DOHH2 (cell line): ENCODE results near the gene PCCA.

Experiments used
- H3F3A ChIP-seq: fragments of 200-600 bp; sonication (generic), shearing (Covaris generic); 2 replicates; pipeline ENCODE4 v1.6.0; 2016; ENCODE audit warnings: antibody characterized with exemption, mild to moderate bottlenecking; ENCODE audit not compliant: control insufficient read depth, insufficient read depth
- H3K27ac ChIP-seq: fragments of 200-600 bp; sonication (generic); 2 replicates; pipeline ENCODE4 v1.5.1; 2014; ENCODE audit warnings: low read depth, mild to moderate bottlenecking, low read length, moderate library complexity
- H3K27me3 ChIP-seq: fragments of 200-600 bp; sonication (generic); 2 replicates; pipeline ENCODE4 v1.6.1; 2014; ENCODE audit warnings: mild to moderate bottlenecking, low read length, mixed read lengths; ENCODE audit not compliant: control insufficient read depth
- H3K36me3 ChIP-seq: fragments of 200-600 bp; sonication (generic); 2 replicates; pipeline ENCODE4 v1.6.1; 2014; ENCODE audit warnings: mild to moderate bottlenecking, low read length, moderate library complexity, mixed read lengths; ENCODE audit not compliant: control insufficient read depth
- H3K4me1 ChIP-seq: fragments of 200-600 bp; sonication (generic); 2 replicates; pipeline ENCODE4 v1.6.1; 2014; ENCODE audit warnings: mild to moderate bottlenecking, low read length, mixed read lengths; ENCODE audit not compliant: control insufficient read depth
- H3K4me2 ChIP-seq: fragments of 200-600 bp; sonication (generic); 2 replicates; pipeline ENCODE4 v1.6.0; 2014; ENCODE audit warnings: mild to moderate bottlenecking, low read length, moderate library complexity
- H3K4me3 ChIP-seq: fragments of 200-600 bp; sonication (generic); 2 replicates; pipeline ENCODE4 v1.5.1; 2014; ENCODE audit warnings: mild to moderate bottlenecking, low read length, mixed read lengths
- H3K79me2 ChIP-seq: fragments of 200-600 bp; sonication (generic); 2 replicates; pipeline ENCODE4 v1.6.1; 2014; ENCODE audit warnings: mild to moderate bottlenecking, low read length, mixed read lengths; ENCODE audit not compliant: control insufficient read depth
- H3K9me2 ChIP-seq: fragments of 200-600 bp; sonication (generic); replicated peaks from 2 replicates; pipeline ENCODE4 v1.6.1; 2014; ENCODE audit warnings: mild to moderate bottlenecking, low read length, mixed read lengths; ENCODE audit not compliant: control insufficient read depth
- H3K9me3 ChIP-seq: fragments of 200-600 bp; sonication (generic); 2 replicates; pipeline ENCODE4 v1.6.1; 2014; ENCODE audit warnings: antibody characterized with exemption, low read length, mixed read lengths; ENCODE audit not compliant: control insufficient read depth, insufficient read depth
- H4K20me1 ChIP-seq: fragments of 200-600 bp; sonication (generic); 2 replicates; pipeline ENCODE4 v1.6.0; 2014; ENCODE audit warnings: low read depth, mild to moderate bottlenecking, antibody characterized with exemption, low read length, moderate library complexity; ENCODE audit not compliant: control insufficient read depth, insufficient read depth
- EZH2phosphoT487 ChIP-seq: fragments of 200-600 bp; sonication (generic); IDR thresholded peaks from 2 replicates; pipeline ENCODE4 v1.6.1; 2017; ENCODE audit warnings: borderline replicate concordance, mild to moderate bottlenecking, antibody characterized with exemption, low read length, moderate library complexity, mixed read lengths
- TF ChIP-seq, protein P1 (sequence below): fragments of 200-600 bp; sonication (generic); IDR thresholded peaks from one replicate; pipeline ENCODE4 v1.5.1; 2014; ENCODE audit warnings: antibody characterized with exemption, mild to moderate bottlenecking, low read depth, low read length; ENCODE audit not compliant: poor library complexity, severe bottlenecking

Gene PCCA

DNA sequence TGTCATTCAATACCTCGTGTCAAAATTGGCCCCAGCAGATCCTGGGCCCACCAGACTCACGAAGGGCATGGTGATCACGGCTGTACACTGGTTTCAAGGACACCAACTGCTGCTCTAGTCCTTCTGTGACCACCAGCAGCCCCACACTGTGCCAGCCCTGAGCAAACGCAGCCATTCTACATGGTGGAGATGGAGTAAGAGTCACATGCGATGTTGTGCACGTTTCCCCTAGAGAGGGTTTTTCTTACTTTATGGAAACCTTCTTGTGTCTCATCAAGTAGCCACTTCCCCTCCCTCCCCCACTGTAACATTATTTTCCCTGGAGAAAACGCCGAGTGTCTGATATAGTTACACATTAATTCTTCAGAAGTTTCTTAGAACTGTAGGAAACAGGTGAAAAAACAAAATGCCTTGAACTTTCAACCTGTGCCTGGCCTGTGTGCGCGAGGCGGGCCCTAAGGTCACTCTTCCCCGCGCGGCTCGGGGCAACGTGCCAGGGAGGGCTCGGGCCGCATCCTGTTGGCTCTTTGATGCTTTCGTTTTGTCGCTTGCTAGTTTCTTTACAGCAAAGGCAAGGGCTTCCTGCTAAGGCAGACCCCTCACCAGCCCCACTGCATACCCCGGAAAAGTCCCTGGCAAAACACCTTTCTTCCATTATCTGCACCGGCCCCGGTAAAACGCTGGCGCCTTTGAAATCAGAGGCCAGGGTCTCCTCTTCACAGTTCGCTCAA lies 455.1 kb downstream of the PCCA start:
- no peak overlapping the region for H3K4me2 ChIP-seq
- H3K79me2 ChIP-seq = no peaks in the 10 kb centered on the region
- no peaks in the 10 kb centered on the region for H3K27me3 ChIP-seq
- H4K20me1 ChIP-seq = no peaks in the 10 kb centered on the region
- H3K36me3 ChIP-seq = no peaks in the 10 kb centered on the region
- peaks cover 6% of the 10 kb centered on the region for H3K4me1 ChIP-seq
- no peaks in the 10 kb centered on the region for H3F3A ChIP-seq
- no peaks in the 10 kb centered on the region for H3K9me2 ChIP-seq
- TF ChIP-seq EZH2phosphoT487 = no peak
- TF ChIP-seq, protein P1, sequence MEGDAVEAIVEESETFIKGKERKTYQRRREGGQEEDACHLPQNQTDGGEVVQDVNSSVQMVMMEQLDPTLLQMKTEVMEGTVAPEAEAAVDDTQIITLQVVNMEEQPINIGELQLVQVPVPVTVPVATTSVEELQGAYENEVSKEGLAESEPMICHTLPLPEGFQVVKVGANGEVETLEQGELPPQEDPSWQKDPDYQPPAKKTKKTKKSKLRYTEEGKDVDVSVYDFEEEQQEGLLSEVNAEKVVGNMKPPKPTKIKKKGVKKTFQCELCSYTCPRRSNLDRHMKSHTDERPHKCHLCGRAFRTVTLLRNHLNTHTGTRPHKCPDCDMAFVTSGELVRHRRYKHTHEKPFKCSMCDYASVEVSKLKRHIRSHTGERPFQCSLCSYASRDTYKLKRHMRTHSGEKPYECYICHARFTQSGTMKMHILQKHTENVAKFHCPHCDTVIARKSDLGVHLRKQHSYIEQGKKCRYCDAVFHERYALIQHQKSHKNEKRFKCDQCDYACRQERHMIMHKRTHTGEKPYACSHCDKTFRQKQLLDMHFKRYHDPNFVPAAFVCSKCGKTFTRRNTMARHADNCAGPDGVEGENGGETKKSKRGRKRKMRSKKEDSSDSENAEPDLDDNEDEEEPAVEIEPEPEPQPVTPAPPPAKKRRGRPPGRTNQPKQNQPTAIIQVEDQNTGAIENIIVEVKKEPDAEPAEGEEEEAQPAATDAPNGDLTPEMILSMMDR = no peak
- H3K9me3 ChIP-seq = no peaks in the 10 kb centered on the region
- H3K4me3 ChIP-seq = no peak overlapping the region
- no peak overlapping the region for H3K27ac ChIP-seq

GRCh38 chr13:100544866-100545683 lies 456.2 kb downstream of the PCCA start:
- TF ChIP-seq, protein P1 = no peak
- no peak for TF ChIP-seq EZH2phosphoT487
- no peaks in the 10 kb centered on the region for H3K27me3 ChIP-seq
- H3K4me1 ChIP-seq = peaks cover 6% of the 10 kb centered on the region
- H3K4me2 ChIP-seq = no peak overlapping the region
- H4K20me1 ChIP-seq = no peaks in the 10 kb centered on the region
- no peaks in the 10 kb centered on the region for H3K36me3 ChIP-seq
- H3F3A ChIP-seq = no peaks in the 10 kb centered on the region
- no peak overlapping the region for H3K4me3 ChIP-seq
- no peaks in the 10 kb centered on the region for H3K9me3 ChIP-seq
- H3K79me2 ChIP-seq = no peaks in the 10 kb centered on the region
- H3K27ac ChIP-seq = no peak overlapping the region
- H3K9me2 ChIP-seq = no peaks in the 10 kb centered on the region

GRCh38 chr13:100545684-100546061 lies 456.8 kb downstream of the PCCA start:
- Histone ChIP-seq H3K4me1 (peaks cover 6% of the 10 kb centered on the region), H3K27ac (no peak overlapping the region), H3K27me3 (no peaks in the 10 kb centered on the region), H3K79me2 (no peaks in the 10 kb centered on the region), H3K4me3 (no peak overlapping the region), H3F3A (no peaks in the 10 kb centered on the region), H3K4me2 (no peak overlapping the region), H3K36me3 (no peaks in the 10 kb centered on the region), H4K20me1 (no peaks in the 10 kb centered on the region), H3K9me3 (no peaks in the 10 kb centered on the region), H3K9me2 (no peaks in the 10 kb centered on the region)
- TF ChIP-seq EZH2phosphoT487 = no peak
- TF ChIP-seq, protein P1 = no peak
